C1 segment of cervical spinal cord (tissue), 14 donors: ENCODE measurements around the gene DBF4.
"Not testable (repeated sequence)": the region's sequence is repeated elsewhere in the genome, so short reads cannot be mapped to it uniquely, and the experiment has no call there.

Experiments used
- DNase-seq, 14 donors: peaks; one replicate each; lab custom pipeline; 2025; lab: John Stamatoyannopoulos, UW

Gene DBF4

DNA sequence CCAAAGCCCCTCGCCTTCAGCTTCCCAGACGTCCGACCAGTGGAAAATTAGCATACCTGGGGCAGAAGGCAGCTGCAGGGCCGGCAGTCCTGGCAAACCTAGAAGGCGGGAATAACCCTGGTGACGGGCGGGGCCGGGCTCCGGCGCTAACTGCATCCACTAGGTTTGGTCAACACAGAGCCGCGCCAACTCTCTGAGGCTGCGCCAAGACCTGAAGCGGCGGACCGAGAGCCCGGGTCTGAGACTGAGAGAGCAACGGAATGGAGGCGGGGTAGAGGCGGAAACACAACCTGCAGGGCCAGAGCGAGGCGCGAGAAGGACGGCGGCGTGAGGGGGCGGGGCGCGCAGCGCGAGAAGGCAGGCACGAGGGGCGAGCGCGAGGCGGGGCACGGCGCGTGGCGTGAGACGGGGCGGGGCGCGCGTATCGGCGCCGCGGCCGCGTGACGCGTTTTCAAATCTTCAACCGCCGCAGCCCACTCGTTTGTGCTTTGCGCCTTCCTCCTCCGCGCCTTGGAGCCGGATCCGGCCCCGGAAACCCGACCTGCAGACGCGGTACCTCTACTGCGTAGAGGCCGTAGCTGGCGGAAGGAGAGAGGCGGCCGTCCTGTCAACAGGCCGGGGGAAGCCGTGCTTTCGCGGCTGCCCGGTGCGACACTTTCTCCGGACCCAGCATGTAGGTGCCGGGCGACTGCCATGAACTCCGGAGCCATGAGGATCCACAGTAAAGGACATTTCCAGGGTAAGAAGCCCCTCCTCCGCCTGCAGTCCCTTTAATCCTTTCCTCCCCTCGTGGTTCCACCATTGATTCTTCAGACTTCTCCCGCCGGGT lies at the start of gene DBF4, which contains the start of gene SLC25A40:
Gene DBF4, plus strand, starts transcription at position 454 of the 829 bp plus-strand sequence. Its CDS starts 240 bp downstream, at position 694.
Gene SLC25A40, minus strand, starts transcription at position 321 of the 829 bp plus-strand sequence. CDS start 17,633 bp downstream, outside the sequence.
- peak; percentile 20 to 93 (median 86) for DNase-seq

DNA sequence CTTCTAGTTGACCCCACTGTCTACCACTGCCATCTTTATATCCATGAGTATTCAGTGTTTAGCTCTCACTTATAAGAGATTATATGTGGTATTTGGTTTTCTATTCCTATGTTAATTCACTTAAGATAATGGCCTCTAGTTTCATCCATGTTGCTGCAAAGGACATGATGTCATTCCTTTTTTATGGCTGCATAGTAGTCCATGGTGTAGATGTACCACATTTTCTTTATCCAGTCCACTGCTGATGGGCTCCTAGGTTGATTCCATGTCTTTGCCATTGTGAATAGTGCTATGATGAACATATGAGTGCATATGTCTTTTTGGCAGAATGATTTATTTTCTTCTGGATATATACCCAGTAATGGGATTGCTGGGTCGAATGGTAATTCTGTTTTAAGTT lies 47.9 kb upstream of the DBF4 start:
- not testable (repeated sequence) for DNase-seq

DNA sequence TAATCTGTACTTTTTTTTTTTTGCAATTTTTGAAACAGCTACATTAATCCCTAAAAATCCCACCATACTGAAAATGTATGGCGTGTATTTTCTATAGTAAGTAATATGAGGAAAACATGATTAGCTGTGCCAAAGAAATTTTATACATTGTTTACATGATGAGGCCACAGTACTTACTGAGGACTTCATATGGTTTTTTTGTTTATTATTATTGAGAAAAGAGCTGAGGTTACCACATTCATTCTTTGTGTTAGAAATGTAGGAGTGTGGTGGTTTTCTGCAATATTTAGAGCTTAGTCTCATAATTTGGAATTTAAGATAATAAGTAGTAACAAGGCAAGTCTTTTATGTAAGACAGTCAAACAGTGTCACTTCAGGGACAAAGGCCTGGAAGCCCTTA lies 45.2 kb upstream of the DBF4 start:
- no peak for DNase-seq

DNA sequence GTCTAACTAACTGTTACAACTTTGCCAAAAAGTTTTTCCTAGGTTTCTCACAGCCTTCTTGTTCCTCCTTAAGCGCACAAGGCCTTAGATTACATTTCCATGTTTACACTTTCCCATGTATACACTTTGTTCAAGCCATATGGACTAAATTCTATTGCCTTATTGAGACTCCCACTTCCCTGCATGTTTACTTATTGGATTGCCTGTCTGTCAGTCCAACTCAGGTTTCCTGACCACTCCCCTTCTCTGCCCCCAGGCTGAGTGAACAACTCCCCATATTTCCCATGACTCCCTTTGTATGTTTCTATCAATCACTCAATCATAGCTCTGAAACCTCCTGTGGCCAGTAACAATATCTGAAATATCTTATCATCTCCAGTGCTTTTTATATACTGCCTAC lies 43.2 kb upstream of the DBF4 start:
- DNase-seq = no peak

- no peak for DNase-seq
Measured at GRCh38 chr7:87837597-87837996, 38.7 kb upstream of the DBF4 start.

- no peak for DNase-seq
Measured at GRCh38 chr7:87850836-87851593, 25.3 kb upstream of the DBF4 start.

GRCh38 chr7:87852306-87852705 lies 24.0 kb upstream of the DBF4 start:
- DNase-seq = no peak

GRCh38 chr7:87853237-87853864 lies 22.9 kb upstream of the DBF4 start:
- no peak for DNase-seq

DNA sequence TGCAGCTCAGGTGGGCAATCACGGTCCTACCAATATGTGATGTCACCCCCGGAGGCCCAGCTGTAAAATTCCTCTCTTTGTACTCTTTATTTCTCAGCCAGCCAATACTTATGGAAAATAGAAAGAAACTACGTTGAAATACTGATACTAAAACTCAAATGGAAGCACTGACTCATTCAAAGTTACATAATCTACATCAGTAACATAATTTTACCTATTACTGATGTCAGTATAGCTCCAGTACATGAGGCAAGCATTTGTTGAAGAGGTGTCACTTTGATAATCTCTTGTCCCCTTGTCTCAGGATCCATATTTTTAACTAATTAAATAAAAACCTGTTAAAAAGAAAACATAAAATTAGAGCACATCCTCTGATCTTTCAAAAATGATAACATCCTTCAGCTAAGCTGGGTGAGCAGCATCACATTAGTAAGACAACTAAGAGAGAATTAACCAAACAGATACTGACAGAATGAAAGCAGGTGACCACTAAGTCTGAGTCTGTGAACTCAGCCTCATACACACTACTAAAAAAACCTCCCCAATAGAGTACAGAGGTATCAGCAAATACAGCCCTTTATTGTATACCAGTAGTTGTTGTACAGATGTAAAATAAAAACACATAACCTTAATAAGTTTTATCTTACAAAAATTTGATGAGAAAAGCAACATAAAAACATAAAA lies 17.7 kb upstream of the DBF4 start:
- no peak for DNase-seq

DNA sequence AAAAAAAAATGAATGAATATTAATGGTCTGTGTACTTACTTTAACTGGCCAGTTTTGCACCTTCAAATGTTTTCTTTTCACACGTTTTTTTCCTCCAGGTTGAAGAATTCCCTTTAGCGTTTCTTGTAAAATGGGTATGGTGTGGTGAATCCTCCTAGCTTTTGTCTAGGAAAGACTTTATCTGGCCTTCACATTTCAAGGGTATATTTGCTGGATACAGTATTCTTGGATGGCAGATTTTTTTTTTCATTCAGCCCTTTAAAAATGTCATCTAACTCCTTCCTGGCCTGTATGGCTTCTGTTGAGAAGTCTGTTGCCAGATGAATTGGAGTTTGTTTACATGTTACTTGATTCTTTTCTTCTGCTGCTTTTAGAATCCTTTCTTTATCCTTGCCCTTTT lies 10.2 kb upstream of the DBF4 start:
- no peak for DNase-seq

- not testable (repeated sequence) for DNase-seq
Measured at GRCh38 chr7:87866533-87866932, 9.8 kb upstream of the DBF4 start.

- DNase-seq = no peak
Measured at GRCh38 chr7:87870471-87870870, 5.8 kb upstream of the DBF4 start.

DNA sequence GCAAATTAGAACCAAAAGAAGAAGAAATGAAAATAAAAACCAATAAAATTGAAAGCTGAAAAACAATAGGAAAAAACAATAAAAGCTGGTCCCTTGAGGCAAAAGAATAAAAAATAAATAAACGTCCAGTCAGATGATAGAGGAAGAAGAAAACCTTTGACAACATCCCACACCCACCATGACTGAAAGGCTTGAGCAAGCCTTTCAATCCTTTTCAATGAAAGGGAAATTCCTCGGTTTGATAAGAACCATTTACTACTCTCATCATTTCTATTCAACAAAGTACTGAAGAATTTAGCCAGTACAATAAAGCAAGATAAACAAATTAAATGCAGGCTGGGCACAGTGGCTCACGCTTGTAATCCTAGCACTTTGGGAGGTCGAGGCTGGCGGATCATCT lies 3.9 kb upstream of the DBF4 start:
- DNase-seq = no peak

DNA sequence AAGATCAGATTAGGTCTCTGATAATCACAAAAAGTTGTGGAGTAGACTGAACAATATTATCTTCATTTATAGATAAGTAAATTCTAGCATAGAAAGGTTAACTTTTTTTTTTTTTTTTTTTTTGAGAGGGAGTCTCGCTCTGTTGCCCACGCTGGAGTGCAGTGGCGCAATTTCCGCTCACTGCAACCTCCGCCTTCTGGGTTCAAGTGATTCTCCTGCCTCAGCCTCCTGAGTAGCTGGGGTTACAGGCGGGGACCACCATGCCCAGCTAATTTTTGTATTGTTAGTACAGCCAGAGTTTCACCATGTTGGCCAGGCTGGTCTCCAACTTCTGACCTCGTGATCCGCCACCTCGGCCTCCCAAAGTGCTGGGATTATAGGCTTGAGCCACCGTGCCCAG lies 3.0 kb upstream of the DBF4 start:
- not testable (repeated sequence) for DNase-seq

- no peak for DNase-seq
Measured at GRCh38 chr7:87874066-87874465, 2.2 kb upstream of the DBF4 start.

- DNase-seq = peak in 2 of 14 donors; percentile 4 to 24
Measured at GRCh38 chr7:87875151-87876039, 898 bp upstream of the DBF4 start.

DNA sequence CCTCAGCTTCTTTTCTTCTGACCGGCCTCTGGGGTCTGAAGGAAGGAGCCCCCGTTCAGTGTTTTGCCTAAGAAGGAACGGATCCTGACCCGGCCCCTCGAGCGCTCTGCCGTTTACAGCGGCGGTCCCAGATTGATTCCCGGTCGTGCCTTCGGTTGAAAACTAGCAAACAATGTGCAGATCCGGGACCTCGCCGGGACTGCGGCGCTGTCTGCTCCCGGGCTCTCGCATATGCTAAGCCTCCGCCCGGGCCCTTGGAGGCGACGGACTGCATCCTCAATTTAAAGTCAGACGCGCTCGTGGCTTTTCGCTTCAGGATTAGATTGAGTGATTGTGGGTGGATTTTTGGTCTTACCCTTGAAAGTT lies 559 bp downstream of the DBF4 start:
- DNase-seq = peak in 10 of 14 donors; percentile 16 to 78 (median 51)

- no peak for DNase-seq
Measured at GRCh38 chr7:87877366-87878040, 1.2 kb downstream of the DBF4 start.

DNA sequence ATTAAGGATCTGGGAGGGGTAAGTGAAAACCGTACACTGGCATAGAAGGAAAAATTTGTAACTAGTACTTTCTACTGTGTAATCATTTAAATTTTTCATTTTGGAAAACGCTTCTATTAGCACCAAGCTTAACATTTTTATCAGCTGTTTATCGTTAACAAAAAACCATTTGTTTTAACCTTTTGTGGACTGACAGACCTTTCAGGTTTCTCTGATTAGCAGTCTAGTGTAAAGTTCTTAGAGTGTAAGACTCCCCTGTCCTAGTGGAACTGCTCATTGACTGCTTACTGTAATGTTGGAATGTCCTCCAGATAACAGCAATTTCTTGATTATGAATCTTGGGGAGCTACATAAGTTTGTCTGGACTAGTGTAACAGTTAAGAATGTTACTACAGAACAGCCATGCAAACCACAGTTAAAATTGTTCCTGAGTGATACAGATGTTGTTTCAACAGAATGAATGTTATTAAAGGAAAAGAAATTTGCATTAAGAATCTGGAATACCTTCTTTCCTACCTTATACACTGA lies 2.0 kb downstream of the DBF4 start:
- DNase-seq = no peak
